Ishikawa (cell line): ENCODE measurements around the gene PDE4D.

Experiments
- CEBPB ChIP-seq: IDR thresholded peaks from 2 replicates; pipeline ENCODE4 v1.6.1; 2012
- CREB1 ChIP-seq: IDR thresholded peaks from 2 replicates; pipeline ENCODE4 v1.6.1; 2012; ENCODE audit warnings: low read depth
- EGR1 ChIP-seq: IDR thresholded peaks from 2 replicates; pipeline ENCODE4 v1.6.1; 2012
- EP300 ChIP-seq: IDR thresholded peaks from 2 replicates; pipeline ENCODE4 v1.6.1; 2012; ENCODE audit warnings: borderline replicate concordance
- FOXM1 ChIP-seq: IDR thresholded peaks from 2 replicates; pipeline ENCODE4 v1.6.1; 2012; ENCODE audit warnings: low read depth, borderline replicate concordance
- NFIC ChIP-seq: IDR thresholded peaks from 2 replicates; pipeline ENCODE4 v1.6.1; 2012
- RAD21 ChIP-seq: IDR thresholded peaks from 2 replicates; pipeline ENCODE4 v1.6.1; 2012; ENCODE audit warnings: low read depth
- TAF1 ChIP-seq: IDR thresholded peaks from 2 replicates; pipeline ENCODE4 v1.6.1; 2012; ENCODE audit warnings: low read depth, mild to moderate bottlenecking
- TCF12 ChIP-seq: IDR thresholded peaks from 2 replicates; pipeline ENCODE4 v1.6.1; 2012; ENCODE audit warnings: low read depth
- TEAD4 ChIP-seq: IDR thresholded peaks from 2 replicates; pipeline ENCODE4 v1.6.1; 2012
- YY1 ChIP-seq: IDR thresholded peaks from 2 replicates; pipeline ENCODE4 v1.6.1; 2012; ENCODE audit warnings: low read depth
- TF ChIP-seq, protein P1 (sequence below): IDR thresholded peaks from 2 replicates; pipeline ENCODE4 v1.6.1; 2012
- TF ChIP-seq, protein P2 (sequence below): IDR thresholded peaks from 2 replicates; pipeline ENCODE4 v1.6.1; 2012; ENCODE audit warnings: low read depth, mild to moderate bottlenecking
- TF ChIP-seq, protein P3 (sequence below): IDR thresholded peaks from 2 replicates; pipeline ENCODE4 v1.6.1; 2012

DNA sequence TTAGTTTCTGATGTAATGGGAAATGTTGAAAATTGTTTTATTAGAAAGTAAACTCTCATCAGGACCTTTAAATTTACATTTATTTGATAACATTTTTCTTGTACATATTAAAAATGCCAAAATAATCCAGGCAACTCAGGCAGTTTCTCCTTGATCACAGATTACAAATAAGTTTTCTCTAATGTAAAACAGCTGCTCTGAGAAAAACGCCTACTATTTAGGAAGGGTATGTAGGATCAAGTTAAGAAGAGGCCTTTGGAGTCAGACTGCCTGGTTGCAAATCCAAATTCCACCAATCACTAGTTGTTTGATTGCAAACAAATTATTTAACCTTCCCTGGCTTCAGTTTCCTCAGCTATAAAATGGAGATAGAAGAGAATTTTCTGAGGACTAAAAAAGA, 610.8 kb downstream of the PDE4D start:
- no peak for TF ChIP-seq RAD21
- TF ChIP-seq, protein P1, sequence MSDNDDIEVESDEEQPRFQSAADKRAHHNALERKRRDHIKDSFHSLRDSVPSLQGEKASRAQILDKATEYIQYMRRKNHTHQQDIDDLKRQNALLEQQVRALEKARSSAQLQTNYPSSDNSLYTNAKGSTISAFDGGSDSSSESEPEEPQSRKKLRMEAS: no peak
- TF ChIP-seq TAF1: no peak
- TF ChIP-seq EP300: no peak
- no peak for TF ChIP-seq NFIC
- TF ChIP-seq YY1: no peak
- TF ChIP-seq CEBPB: no peak
- no peak for TF ChIP-seq CREB1
- TF ChIP-seq, protein P2, sequence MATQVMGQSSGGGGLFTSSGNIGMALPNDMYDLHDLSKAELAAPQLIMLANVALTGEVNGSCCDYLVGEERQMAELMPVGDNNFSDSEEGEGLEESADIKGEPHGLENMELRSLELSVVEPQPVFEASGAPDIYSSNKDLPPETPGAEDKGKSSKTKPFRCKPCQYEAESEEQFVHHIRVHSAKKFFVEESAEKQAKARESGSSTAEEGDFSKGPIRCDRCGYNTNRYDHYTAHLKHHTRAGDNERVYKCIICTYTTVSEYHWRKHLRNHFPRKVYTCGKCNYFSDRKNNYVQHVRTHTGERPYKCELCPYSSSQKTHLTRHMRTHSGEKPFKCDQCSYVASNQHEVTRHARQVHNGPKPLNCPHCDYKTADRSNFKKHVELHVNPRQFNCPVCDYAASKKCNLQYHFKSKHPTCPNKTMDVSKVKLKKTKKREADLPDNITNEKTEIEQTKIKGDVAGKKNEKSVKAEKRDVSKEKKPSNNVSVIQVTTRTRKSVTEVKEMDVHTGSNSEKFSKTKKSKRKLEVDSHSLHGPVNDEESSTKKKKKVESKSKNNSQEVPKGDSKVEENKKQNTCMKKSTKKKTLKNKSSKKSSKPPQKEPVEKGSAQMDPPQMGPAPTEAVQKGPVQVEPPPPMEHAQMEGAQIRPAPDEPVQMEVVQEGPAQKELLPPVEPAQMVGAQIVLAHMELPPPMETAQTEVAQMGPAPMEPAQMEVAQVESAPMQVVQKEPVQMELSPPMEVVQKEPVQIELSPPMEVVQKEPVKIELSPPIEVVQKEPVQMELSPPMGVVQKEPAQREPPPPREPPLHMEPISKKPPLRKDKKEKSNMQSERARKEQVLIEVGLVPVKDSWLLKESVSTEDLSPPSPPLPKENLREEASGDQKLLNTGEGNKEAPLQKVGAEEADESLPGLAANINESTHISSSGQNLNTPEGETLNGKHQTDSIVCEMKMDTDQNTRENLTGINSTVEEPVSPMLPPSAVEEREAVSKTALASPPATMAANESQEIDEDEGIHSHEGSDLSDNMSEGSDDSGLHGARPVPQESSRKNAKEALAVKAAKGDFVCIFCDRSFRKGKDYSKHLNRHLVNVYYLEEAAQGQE: no peak
- TF ChIP-seq, protein P3, sequence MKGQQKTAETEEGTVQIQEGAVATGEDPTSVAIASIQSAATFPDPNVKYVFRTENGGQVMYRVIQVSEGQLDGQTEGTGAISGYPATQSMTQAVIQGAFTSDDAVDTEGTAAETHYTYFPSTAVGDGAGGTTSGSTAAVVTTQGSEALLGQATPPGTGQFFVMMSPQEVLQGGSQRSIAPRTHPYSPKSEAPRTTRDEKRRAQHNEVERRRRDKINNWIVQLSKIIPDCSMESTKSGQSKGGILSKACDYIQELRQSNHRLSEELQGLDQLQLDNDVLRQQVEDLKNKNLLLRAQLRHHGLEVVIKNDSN: no peak
- no peak for TF ChIP-seq TCF12
- TF ChIP-seq EGR1: no peak
- no peak for TF ChIP-seq FOXM1
- no peak for TF ChIP-seq TEAD4
